Adrenal gland (tissue), 12 donors: ENCODE data around the gene CKAP2L. TPM values are rescaled to one million over a fixed set of nuclear protein-coding genes. Genes with fewer than 3 reads are reported as not detected.

Source experiments
- DNase-seq, 7 donors: peaks; one replicate each; pipeline ENCODE4 v3.0.0-alpha.2; 2019 to 2020
- H3K27ac ChIP-seq, 5 donors: fragments of 200-600 bp; sonication (generic) in 4 of 5; 1 replicate in 3 of 5; 2 replicates in 2 of 5; pipeline versions ENCODE4 v1.5.1 to v1.8.0; 2016 to 2020; ENCODE audit warnings: mild to moderate bottlenecking in 1 of 5
- H3K27me3 ChIP-seq: fragments of 200-600 bp; 2 replicates; pipeline ENCODE4 v1.8.0; 2021
- H3K36me3 ChIP-seq, 2 donors: fragments of 200-600 bp; replicated peaks in 1 of 2; 1 replicate in 1 of 2; 2 replicates in 1 of 2; pipeline versions ENCODE4 v1.5.1 to v1.8.0; 2018 to 2022
- H3K4me1 ChIP-seq, 2 donors: fragments of 200-600 bp; replicated peaks in 1 of 2; 1 replicate in 1 of 2; 2 replicates in 1 of 2; pipeline versions ENCODE4 v1.5.1 to v1.8.0; 2018 to 2021
- H3K4me3 ChIP-seq, 4 donors: fragments of 200-600 bp; sonication (generic) in 3 of 4; one replicate each; pipeline ENCODE4 v1.5.1; 2016 to 2018
- H3K9me3 ChIP-seq, 3 donors: fragments of 200-600 bp; sonication (generic) in 1 of 3; replicated peaks in 1 of 3; 1 replicate in 2 of 3; 2 replicates in 1 of 3; pipeline versions ENCODE4 v1.5.1 to v1.8.0; 2016 to 2021
- POLR2A ChIP-seq, 2 donors: fragments of 450-650 bp; IDR thresholded peaks; one replicate each; pipeline ENCODE4 v1.6.1; 2017; ENCODE audit warnings: antibody characterized with exemption in 2 of 2, mild to moderate bottlenecking in 2 of 2, moderate library complexity in 1 of 2
- WGBS, 4 donors: extraction: QIAGEN DNeasy Blood & Tissue Kit in 2 of 4; methylation state at CpG; one replicate each; pipeline versions ENCODE4 v1.1.5 to v1.1.7; 2013 to 2017; 5-methylcytosine and 5-hydroxymethylcytosine counted together
- intact Hi-C, 2 donors: fragments of 100-400 bp; cut with DNase I; formaldehyde crosslinking; loops; one replicate each; pipeline versions ENCODE4 v1.14.1 to v1.15.0; 2022 to 2023
- polyA plus RNA-seq, 3 donors: library from polyadenylated mRNA; stranded (reverse); fragments of 200-250 nt in 2 of 3; fragments of 350-450 nt in 1 of 3; fragmentation: Illumina TruSeq in 1 of 3; extraction: RNeasy Lipid Tissue Mini Kit (QIAGEN cat#74804) in 1 of 3; gene quantifications; one replicate each; pipeline ENCODE4 v1.2.3, GENCODE V29; 2013 to 2014
- total RNA-seq, 9 donors: library from RNA; depleted of rRNA in 4 of 9; stranded (reverse); fragments of >200 nt in 4 of 9; fragments of 120-200 nt in 1 of 9; fragmentation: NEBNext Ultra II Directional in 1 of 9; extraction: Animal tissue kit (Norgen Biotek cat#: 25700) in 1 of 9; gene quantifications; one replicate each; pipeline versions ENCODE4 v1.1.0 to v1.2.4, GENCODE V29; 2013 to 2023
- TF ChIP-seq, protein P1 (sequence below), 6 experiments: fragments of 450-650 bp in 4 of 6; fragments of 200-600 bp in 2 of 6; sonication (generic) in 1 of 6; IDR thresholded peaks; 1 replicate in 5 of 6; 2 replicates in 1 of 6; pipeline versions ENCODE4 v1.5.1 to v1.8.0; 2016 to 2021; ENCODE audit warnings: antibody characterized with exemption in 6 of 6, mild to moderate bottlenecking in 2 of 6, moderate library complexity in 1 of 6
- donor health status: healthy with polysubstance abuse.
- donor health status: Bipolar disorder and iron deficiency.
- donor health status: DM: yes; HTN: yes; CAD: no.
- donor health status: DM: no; HTN: no; CAD: no.
- donor health status: DM: no; HTN: no; CAD: no.
- donor health status: DM: yes; HTN: yes; CAD: no.

The CKAP2L gene
- total and polyA plus RNA-seq, 12 donors: 0.10 to 6.9 (median 0.81) TPM; not detected in 2

- H3K36me3 ChIP-seq: no peaks in the 10 kb centered on the region
- DNase-seq: no peak
- H3K27ac ChIP-seq: no peak overlapping the region
- 64 to 82% (median 69%) methylated on average over 6 of the region's 6 CpGs for WGBS, 4 donors
- no peak for TF ChIP-seq POLR2A (IDR thresholded peaks at IDR 0.05)
- TF ChIP-seq, protein P1, sequence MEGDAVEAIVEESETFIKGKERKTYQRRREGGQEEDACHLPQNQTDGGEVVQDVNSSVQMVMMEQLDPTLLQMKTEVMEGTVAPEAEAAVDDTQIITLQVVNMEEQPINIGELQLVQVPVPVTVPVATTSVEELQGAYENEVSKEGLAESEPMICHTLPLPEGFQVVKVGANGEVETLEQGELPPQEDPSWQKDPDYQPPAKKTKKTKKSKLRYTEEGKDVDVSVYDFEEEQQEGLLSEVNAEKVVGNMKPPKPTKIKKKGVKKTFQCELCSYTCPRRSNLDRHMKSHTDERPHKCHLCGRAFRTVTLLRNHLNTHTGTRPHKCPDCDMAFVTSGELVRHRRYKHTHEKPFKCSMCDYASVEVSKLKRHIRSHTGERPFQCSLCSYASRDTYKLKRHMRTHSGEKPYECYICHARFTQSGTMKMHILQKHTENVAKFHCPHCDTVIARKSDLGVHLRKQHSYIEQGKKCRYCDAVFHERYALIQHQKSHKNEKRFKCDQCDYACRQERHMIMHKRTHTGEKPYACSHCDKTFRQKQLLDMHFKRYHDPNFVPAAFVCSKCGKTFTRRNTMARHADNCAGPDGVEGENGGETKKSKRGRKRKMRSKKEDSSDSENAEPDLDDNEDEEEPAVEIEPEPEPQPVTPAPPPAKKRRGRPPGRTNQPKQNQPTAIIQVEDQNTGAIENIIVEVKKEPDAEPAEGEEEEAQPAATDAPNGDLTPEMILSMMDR (IDR thresholded peaks at IDR 0.05): no peak
- H3K4me3 ChIP-seq: peak overlapping the region in 1 of 4 donors; percentile 10
- peaks cover 6 to 11% of the 10 kb centered on the region in 2 donors for H3K4me1 ChIP-seq
- intact Hi-C loops: no loop called here
- no peaks in the 10 kb centered on the region for H3K27me3 ChIP-seq
- no peaks in the 10 kb centered on the region for H3K9me3 ChIP-seq
Measured at GRCh38 chr2:112767693-112768330, 3.4 kb upstream of the CKAP2L start.

GRCh38 chr2:112765251-112765650 lies 842 bp upstream of the CKAP2L start:
- no peak for TF ChIP-seq POLR2A (IDR thresholded peaks at IDR 0.05)
- TF ChIP-seq, protein P1 (IDR thresholded peaks at IDR 0.05): no peak
- intact Hi-C loops: no loop called here

DNA sequence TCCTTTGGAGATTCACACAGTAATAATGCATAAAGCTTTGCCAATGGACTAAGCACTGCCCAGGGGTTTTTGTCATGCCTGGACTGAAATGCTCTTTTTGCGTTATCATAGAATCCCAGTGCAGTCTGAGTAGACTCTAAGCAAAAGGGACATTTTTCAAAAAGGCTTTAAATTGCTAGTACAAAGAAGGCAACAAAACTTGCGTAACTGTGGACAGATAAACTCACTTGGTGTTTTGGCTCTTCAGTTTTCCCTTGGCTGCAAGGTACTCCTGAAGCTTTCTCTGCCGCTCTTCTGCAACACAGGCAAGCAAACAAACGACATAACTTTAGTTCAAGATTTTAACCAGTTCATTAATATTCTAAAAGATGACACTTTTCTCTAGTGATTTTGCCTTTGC lies 2.1 kb downstream of the CKAP2L start:
- TF ChIP-seq POLR2A (IDR thresholded peaks at IDR 0.05): no peak
- TF ChIP-seq, protein P1 (IDR thresholded peaks at IDR 0.05): no peak
- peaks cover 6 to 11% of the 10 kb centered on the region in 2 donors for H3K4me1 ChIP-seq
- intact Hi-C loops: no loop called here
- H3K36me3 ChIP-seq: no peaks in the 10 kb centered on the region
- no peaks in the 10 kb centered on the region for H3K27me3 ChIP-seq
- H3K27ac ChIP-seq: no peak overlapping the region
- H3K9me3 ChIP-seq: no peaks in the 10 kb centered on the region
- no peak overlapping the region for H3K4me3 ChIP-seq
- WGBS, 4 donors: 89 to 94% (median 92%) methylated on average over 4 of the region's 4 CpGs
- DNase-seq: no peak

More at GRCh38 chr2:112765251-112765650, 842 bp upstream of the CKAP2L start:
- DNase-seq: no peak
- 51 to 63% (median 57%) methylated on average over 4 of the region's 4 CpGs for WGBS, 4 donors
- H3K27ac ChIP-seq: no peak overlapping the region
- H3K27me3 ChIP-seq: no peaks in the 10 kb centered on the region
- peak overlapping the region in 1 of 4 donors; percentile 74 for H3K4me3 ChIP-seq
- no peaks in the 10 kb centered on the region for H3K36me3 ChIP-seq
- H3K4me1 ChIP-seq: peaks cover 6 to 11% of the 10 kb centered on the region in 2 donors
- H3K9me3 ChIP-seq: no peaks in the 10 kb centered on the region

DNA sequence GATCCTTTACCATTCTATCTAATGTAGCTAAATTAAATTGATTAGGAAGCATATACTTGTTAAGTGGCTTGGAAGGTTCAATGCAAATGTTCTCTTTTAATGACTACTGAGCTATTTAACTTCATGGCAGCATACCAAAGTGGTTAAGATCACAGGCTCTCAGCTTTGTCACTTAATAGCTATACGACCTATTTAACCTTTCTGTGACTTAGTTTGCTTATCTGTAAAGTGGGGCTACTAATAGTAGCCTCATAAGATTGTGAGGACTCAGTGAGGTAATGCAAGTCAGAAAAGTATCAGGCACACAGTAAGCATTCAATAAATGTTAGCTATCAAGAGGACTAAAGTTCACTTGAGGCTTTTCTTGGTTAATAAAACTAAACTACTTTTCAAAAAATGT lies 4.3 kb downstream of the CKAP2L start:
- Histone ChIP-seq H3K9me3 (no peaks in the 10 kb centered on the region), H3K36me3 (no peaks in the 10 kb centered on the region), H3K27me3 (no peaks in the 10 kb centered on the region), H3K27ac (no peak overlapping the region), H3K4me3 (no peak overlapping the region), H3K4me1 (peaks cover 6 to 8% of the 10 kb centered on the region in 2 donors)
- no peak for DNase-seq
- TF ChIP-seq, protein P1 (IDR thresholded peaks at IDR 0.05): no peak
- no peak for TF ChIP-seq POLR2A (IDR thresholded peaks at IDR 0.05)
- 86 to 95% (median 94%) methylated on average over 1 of the region's 1 CpG for WGBS, 4 donors
- intact Hi-C loops: no loop called here
